Measurements from ENCODE around the gene ZBED4.

ZBED4 gene

GRCh38 chr22:49887702-49888101, 34.1 kb downstream of the ZBED4 start:
- Histone ChIP-seq H3K27me3 (ENCODE audit: control insufficient read depth, insufficient read depth, low read length) (no peaks in the 10 kb centered on the region), H3K9me3 (ENCODE audit: control insufficient read depth, low read length) (no peaks in the 10 kb centered on the region), H3K4me1 (ENCODE audit: control insufficient read depth, insufficient read depth, low read length) (no peaks in the 10 kb centered on the region), H3K36me3 (ENCODE audit: control insufficient read depth, insufficient read depth, low read length) (peaks cover 7% of the 10 kb centered on the region), H3K9ac (ENCODE audit: low read length) (no peak overlapping the region), H3K4me3 (ENCODE audit: low read length) (no peak overlapping the region)

GRCh38 chr22:49889071-49889470, 35.4 kb downstream of the ZBED4 start:
- no peaks in the 10 kb centered on the region for H3K4me1 ChIP-seq (ENCODE audit: control insufficient read depth, insufficient read depth, low read length)
- no peak overlapping the region for H3K9ac ChIP-seq (ENCODE audit: low read length)
- H3K9me3 ChIP-seq (ENCODE audit: control insufficient read depth, low read length) = no peaks in the 10 kb centered on the region
- peaks cover 7% of the 10 kb centered on the region for H3K36me3 ChIP-seq (ENCODE audit: control insufficient read depth, insufficient read depth, low read length)
- no peak overlapping the region for H3K4me3 ChIP-seq (ENCODE audit: low read length)
- H3K27me3 ChIP-seq (ENCODE audit: control insufficient read depth, insufficient read depth, low read length) = no peaks in the 10 kb centered on the region

GRCh38 chr22:49892226-49892899, 38.7 kb downstream of the ZBED4 start:
- H3K9me3 ChIP-seq (ENCODE audit: control insufficient read depth, low read length) = no peaks in the 10 kb centered on the region
- H3K27me3 ChIP-seq (ENCODE audit: control insufficient read depth, insufficient read depth, low read length) = no peaks in the 10 kb centered on the region
- H3K4me1 ChIP-seq (ENCODE audit: control insufficient read depth, insufficient read depth, low read length) = no peaks in the 10 kb centered on the region
- H3K36me3 ChIP-seq (ENCODE audit: control insufficient read depth, insufficient read depth, low read length) = no peaks in the 10 kb centered on the region
- H3K4me3 ChIP-seq (ENCODE audit: low read length) = no peak overlapping the region
- H3K9ac ChIP-seq (ENCODE audit: low read length) = no peak overlapping the region

GRCh38 chr22:49893025-49893424, 39.4 kb downstream of the ZBED4 start:
- Histone ChIP-seq H3K9ac (ENCODE audit: low read length) (no peak overlapping the region), H3K36me3 (ENCODE audit: control insufficient read depth, insufficient read depth, low read length) (no peaks in the 10 kb centered on the region), H3K27me3 (ENCODE audit: control insufficient read depth, insufficient read depth, low read length) (no peaks in the 10 kb centered on the region), H3K9me3 (ENCODE audit: control insufficient read depth, low read length) (no peaks in the 10 kb centered on the region), H3K4me1 (ENCODE audit: control insufficient read depth, insufficient read depth, low read length) (no peaks in the 10 kb centered on the region), H3K4me3 (ENCODE audit: low read length) (no peak overlapping the region)

- Histone ChIP-seq H3K9ac (ENCODE audit: low read length) (no peak overlapping the region), H3K9me3 (ENCODE audit: control insufficient read depth, low read length) (no peaks in the 10 kb centered on the region), H3K27me3 (ENCODE audit: control insufficient read depth, insufficient read depth, low read length) (no peaks in the 10 kb centered on the region), H3K4me3 (ENCODE audit: low read length) (no peak overlapping the region), H3K36me3 (ENCODE audit: control insufficient read depth, insufficient read depth, low read length) (no peaks in the 10 kb centered on the region), H3K4me1 (ENCODE audit: control insufficient read depth, insufficient read depth, low read length) (no peaks in the 10 kb centered on the region)
Measured at GRCh38 chr22:49894322-49895054, 40.8 kb downstream of the ZBED4 start.

GRCh38 chr22:49896201-49896600, 42.6 kb downstream of the ZBED4 start:
- no peak overlapping the region for H3K9ac ChIP-seq (ENCODE audit: low read length)
- no peak overlapping the region for H3K4me3 ChIP-seq (ENCODE audit: low read length)
- H3K27me3 ChIP-seq (ENCODE audit: control insufficient read depth, insufficient read depth, low read length) = no peaks in the 10 kb centered on the region
- no peaks in the 10 kb centered on the region for H3K4me1 ChIP-seq (ENCODE audit: control insufficient read depth, insufficient read depth, low read length)
- no peaks in the 10 kb centered on the region for H3K36me3 ChIP-seq (ENCODE audit: control insufficient read depth, insufficient read depth, low read length)
- no peaks in the 10 kb centered on the region for H3K9me3 ChIP-seq (ENCODE audit: control insufficient read depth, low read length)

- Histone ChIP-seq H3K4me1 (ENCODE audit: control insufficient read depth, insufficient read depth, low read length) (no peaks in the 10 kb centered on the region), H3K27me3 (ENCODE audit: control insufficient read depth, insufficient read depth, low read length) (no peaks in the 10 kb centered on the region), H3K36me3 (ENCODE audit: control insufficient read depth, insufficient read depth, low read length) (no peaks in the 10 kb centered on the region)
Measured at GRCh38 chr22:49897015-49897684, 43.5 kb downstream of the ZBED4 start.

GRCh38 chr22:49899530-49899929, 45.9 kb downstream of the ZBED4 start:
- H3K36me3 ChIP-seq (ENCODE audit: control insufficient read depth, insufficient read depth, low read length) = no peaks in the 10 kb centered on the region

More at GRCh38 chr22:49897015-49897684, 43.5 kb downstream of the ZBED4 start:
- Histone ChIP-seq H3K9me3 (ENCODE audit: control insufficient read depth, low read length) (no peaks in the 10 kb centered on the region), H3K4me3 (ENCODE audit: low read length) (no peak overlapping the region), H3K9ac (ENCODE audit: low read length) (no peak overlapping the region)

GRCh38 chr22:49900441-49901230, 47.0 kb downstream of the ZBED4 start:
- H3K36me3 ChIP-seq (ENCODE audit: control insufficient read depth, insufficient read depth, low read length) = no peaks in the 10 kb centered on the region
- H3K9ac ChIP-seq (ENCODE audit: low read length) = no peak overlapping the region
- no peak overlapping the region for H3K4me3 ChIP-seq (ENCODE audit: low read length)
- H3K4me1 ChIP-seq (ENCODE audit: control insufficient read depth, insufficient read depth, low read length) = no peaks in the 10 kb centered on the region
- H3K27me3 ChIP-seq (ENCODE audit: control insufficient read depth, insufficient read depth, low read length) = no peaks in the 10 kb centered on the region
- H3K9me3 ChIP-seq (ENCODE audit: control insufficient read depth, low read length) = no peaks in the 10 kb centered on the region

More at GRCh38 chr22:49899530-49899929, 45.9 kb downstream of the ZBED4 start:
- no peaks in the 10 kb centered on the region for H3K27me3 ChIP-seq (ENCODE audit: control insufficient read depth, insufficient read depth, low read length)
- H3K4me1 ChIP-seq (ENCODE audit: control insufficient read depth, insufficient read depth, low read length) = no peaks in the 10 kb centered on the region
- H3K9ac ChIP-seq (ENCODE audit: low read length) = no peak overlapping the region
- no peak overlapping the region for H3K4me3 ChIP-seq (ENCODE audit: low read length)
- no peaks in the 10 kb centered on the region for H3K9me3 ChIP-seq (ENCODE audit: control insufficient read depth, low read length)

- no peaks in the 10 kb centered on the region for H3K4me1 ChIP-seq (ENCODE audit: control insufficient read depth, insufficient read depth, low read length)
- H3K4me3 ChIP-seq (ENCODE audit: low read length) = no peak overlapping the region
- no peaks in the 10 kb centered on the region for H3K27me3 ChIP-seq (ENCODE audit: control insufficient read depth, insufficient read depth, low read length)
- H3K9me3 ChIP-seq (ENCODE audit: control insufficient read depth, low read length) = no peaks in the 10 kb centered on the region
- no peaks in the 10 kb centered on the region for H3K36me3 ChIP-seq (ENCODE audit: control insufficient read depth, insufficient read depth, low read length)
- H3K9ac ChIP-seq (ENCODE audit: low read length) = no peak overlapping the region
Measured at GRCh38 chr22:49901457-49901856, 47.8 kb downstream of the ZBED4 start.

GRCh38 chr22:49903322-49904039, 49.8 kb downstream of the ZBED4 start:
- Histone ChIP-seq H3K9ac (ENCODE audit: low read length) (no peak overlapping the region), H3K9me3 (ENCODE audit: control insufficient read depth, low read length) (no peaks in the 10 kb centered on the region), H3K4me1 (ENCODE audit: control insufficient read depth, insufficient read depth, low read length) (no peaks in the 10 kb centered on the region), H3K27me3 (ENCODE audit: control insufficient read depth, insufficient read depth, low read length) (no peaks in the 10 kb centered on the region), H3K4me3 (ENCODE audit: low read length) (no peak overlapping the region), H3K36me3 (ENCODE audit: control insufficient read depth, insufficient read depth, low read length) (peaks cover 14% of the 10 kb centered on the region)

Measured in mucosa of stomach (tissue), 1 donor.